Endodermal cell (in vitro differentiated cells): ENCODE measurements around the gene MGAT4A. TPM values are rescaled to one million over a fixed set of nuclear protein-coding genes. Genes with fewer than 3 reads are reported as not detected.

Source experiments
- DNase-seq: peaks from one replicate; pipeline ENCODE4 v3.0.0-alpha.2; 2017
- H3K27ac ChIP-seq: 2 replicates; pipeline ENCODE4 v1.5.1; 2013; ENCODE audit warnings: mild to moderate bottlenecking, low read depth, low read length, moderate library complexity
- H3K27me3 ChIP-seq: 2 replicates; pipeline ENCODE4 v1.6.1; 2013; ENCODE audit warnings: mild to moderate bottlenecking, low read length, moderate library complexity; ENCODE audit not compliant: insufficient read depth, control insufficient read depth, poor library complexity, severe bottlenecking
- H3K36me3 ChIP-seq: 2 replicates; pipeline ENCODE4 v1.7.0; 2013; ENCODE audit warnings: mild to moderate bottlenecking, low read length, moderate library complexity; ENCODE audit not compliant: control insufficient read depth, insufficient read depth
- H3K4me1 ChIP-seq: one replicate; pipeline ENCODE4 v1.7.0; 2013; ENCODE audit warnings: low read length; ENCODE audit not compliant: control insufficient read depth, insufficient read depth
- H3K4me3 ChIP-seq: 2 replicates; pipeline ENCODE4 v1.5.1; 2013; ENCODE audit warnings: mild to moderate bottlenecking, low read length, moderate library complexity
- H3K9ac ChIP-seq: 2 replicates; pipeline ENCODE4 v1.6.1; 2013; ENCODE audit warnings: mild to moderate bottlenecking, low read length, moderate library complexity; ENCODE audit not compliant: poor library complexity, severe bottlenecking; ENCODE audit errors: extremely low read depth
- H3K9me3 ChIP-seq: 2 replicates; pipeline ENCODE4 v1.6.1; 2013; ENCODE audit warnings: mild to moderate bottlenecking, low read length, moderate library complexity; ENCODE audit not compliant: control insufficient read depth
- H3K27ac Mint-ChIP-seq: 2 replicates; pipeline ENCODE4 v1.8.0; 2020; ENCODE audit warnings: mixed read lengths
- H3K27me3 Mint-ChIP-seq: 2 replicates; pipeline ENCODE4 v1.8.0; 2021; ENCODE audit warnings: mild to moderate bottlenecking, mixed read lengths; ENCODE audit not compliant: insufficient read depth
- H3K36me3 Mint-ChIP-seq: 2 replicates; pipeline ENCODE4 v1.8.0; 2020; ENCODE audit warnings: low read depth, mixed read lengths
- H3K4me1 Mint-ChIP-seq: 2 replicates; pipeline ENCODE4 v1.8.0; 2020; ENCODE audit warnings: mixed read lengths
- H3K4me3 Mint-ChIP-seq: 2 replicates; pipeline ENCODE4 v1.8.0; 2020; ENCODE audit warnings: mild to moderate bottlenecking, moderate library complexity, mixed read lengths
- H3K9me3 Mint-ChIP-seq: 2 replicates; pipeline ENCODE4 v1.8.0; 2020; ENCODE audit warnings: mild to moderate bottlenecking, mixed read lengths
- CTCF ChIP-seq: fragments of 200-600 bp; sonication (generic); conservative IDR thresholded peaks from 2 replicates; pipeline ENCODE4 v1.5.0; 2021; ENCODE audit warnings: antibody characterized with exemption, mild to moderate bottlenecking
- WGBS, 2 experiments: methylation state at CpG; one replicate each; pipeline versions ENCODE4 v1.1.5 to v1.1.7; 2013; ENCODE audit warnings: missing lambda C conversion rate in 2 of 2, mixed read lengths in 1 of 2; ENCODE audit not compliant: insufficient coverage in 1 of 2, insufficient read length in 1 of 2; 5-methylcytosine and 5-hydroxymethylcytosine counted together
- total RNA-seq, 2 donors: library from RNA; stranded (reverse); fragmentation: NEBNext Ultra II Directional in 1 of 2; extraction: Animal tissue kit (Norgen Biotek cat#: 25700) in 1 of 2; gene quantifications; 2 replicates in 1 of 2; 3 replicates in 1 of 2; pipeline ENCODE4 v1.2.1, GENCODE V29; 2021

Gene MGAT4A
- total RNA-seq, 2 donors from 2014 or later: 8.2 to 11.1 TPM

- no peaks in the 10 kb centered on the region for H3K27me3 Mint-ChIP-seq
- H3K4me1 ChIP-seq: no peaks in the 10 kb centered on the region
- 94 to 100% methylated on average over 1 to 4 of the region's 4 CpGs for WGBS, 2 experiments
- H3K36me3 ChIP-seq: no peaks in the 10 kb centered on the region
- H3K4me3 ChIP-seq: no peak overlapping the region
- H3K36me3 Mint-ChIP-seq: no peaks in the 10 kb centered on the region
- H3K9ac ChIP-seq: no peak overlapping the region
- TF ChIP-seq CTCF: no peak
- DNase-seq: no peak
- H3K4me3 Mint-ChIP-seq: no peak overlapping the region
- no peaks in the 10 kb centered on the region for H3K4me1 Mint-ChIP-seq
- no peaks in the 10 kb centered on the region for H3K27me3 ChIP-seq
- H3K27ac Mint-ChIP-seq: no peak overlapping the region
- no peak overlapping the region for H3K27ac ChIP-seq
- no peaks in the 10 kb centered on the region for H3K9me3 ChIP-seq
- H3K9me3 Mint-ChIP-seq: no peaks in the 10 kb centered on the region
Observed at GRCh38 chr2:98658816-98659490, 72.0 kb downstream of the MGAT4A start.

GRCh38 chr2:98656800-98657199 is 74.1 kb downstream of the MGAT4A start:
- H3K27me3 ChIP-seq: no peaks in the 10 kb centered on the region
- H3K4me1 ChIP-seq: no peaks in the 10 kb centered on the region
- H3K4me3 ChIP-seq: no peak overlapping the region
- no peak overlapping the region for H3K9ac ChIP-seq
- Mint-ChIP-seq H3K4me3 (no peak overlapping the region), H3K9me3 (no peaks in the 10 kb centered on the region), H3K27me3 (no peaks in the 10 kb centered on the region), H3K27ac (no peak overlapping the region), H3K36me3 (no peaks in the 10 kb centered on the region), H3K4me1 (no peaks in the 10 kb centered on the region)
- WGBS, 2 experiments: 83 to 93% methylated on average over 3 to 4 of the region's 4 CpGs
- no peak overlapping the region for H3K27ac ChIP-seq
- no peaks in the 10 kb centered on the region for H3K36me3 ChIP-seq
- no peaks in the 10 kb centered on the region for H3K9me3 ChIP-seq
- TF ChIP-seq CTCF: no peak
- DNase-seq: no peak

- Mint-ChIP-seq H3K4me1 (no peaks in the 10 kb centered on the region), H3K9me3 (no peaks in the 10 kb centered on the region), H3K27me3 (no peaks in the 10 kb centered on the region), H3K36me3 (no peaks in the 10 kb centered on the region), H3K27ac (no peak overlapping the region), H3K4me3 (no peak overlapping the region)
- no peak overlapping the region for H3K27ac ChIP-seq
- H3K9ac ChIP-seq: no peak overlapping the region
- TF ChIP-seq CTCF: no peak
- no peak overlapping the region for H3K4me3 ChIP-seq
- no peaks in the 10 kb centered on the region for H3K27me3 ChIP-seq
- H3K9me3 ChIP-seq: no peaks in the 10 kb centered on the region
- WGBS, 2 experiments: 89 to 98% methylated on average over 3 of the region's 3 CpGs
- H3K36me3 ChIP-seq: no peaks in the 10 kb centered on the region
- DNase-seq: no peak
- H3K4me1 ChIP-seq: no peaks in the 10 kb centered on the region
Observed at GRCh38 chr2:98654699-98655495, 76.0 kb downstream of the MGAT4A start.
